Smooth muscle cell (in vitro differentiated cells): ENCODE results near the gene DYDC2. TPM values are rescaled to one million over a fixed set of nuclear protein-coding genes. Genes with fewer than 3 reads are reported as not detected.

ENCODE experiments used
- DNase-seq: peaks from one replicate; lab custom pipeline; 2025; ENCODE audit not compliant: unreplicated experiment; lab: John Stamatoyannopoulos, UW
- H2AFZ ChIP-seq: fragments of 200-600 bp; sonication (generic); 2 replicates; pipeline ENCODE4 v1.6.0; 2016; ENCODE audit warnings: antibody characterized with exemption, low read depth, mild to moderate bottlenecking
- H3F3A ChIP-seq: fragments of 200-600 bp; sonication (generic); 2 replicates; pipeline ENCODE4 v1.6.0; 2017; ENCODE audit warnings: antibody characterized with exemption, low read depth
- H3K27ac ChIP-seq: fragments of 200-600 bp; sonication (generic); 2 replicates; pipeline ENCODE4 v1.5.1; 2016; ENCODE audit warnings: low read depth, mild to moderate bottlenecking
- H3K27me3 ChIP-seq: fragments of 200-600 bp; sonication (generic); 2 replicates; pipeline ENCODE4 v1.6.1; 2016; ENCODE audit warnings: low read depth, mild to moderate bottlenecking
- H3K36me3 ChIP-seq: fragments of 200-600 bp; sonication (generic); 2 replicates; pipeline ENCODE4 v1.5.1; 2016; ENCODE audit warnings: low read depth
- H3K4me1 ChIP-seq: fragments of 200-600 bp; sonication (generic); 2 replicates; pipeline ENCODE4 v1.5.1; 2016; ENCODE audit warnings: low read depth
- H3K4me2 ChIP-seq: fragments of 200-600 bp; sonication (generic); 2 replicates; pipeline ENCODE4 v1.6.0; 2016; ENCODE audit warnings: mild to moderate bottlenecking
- H3K4me3 ChIP-seq: fragments of 200-600 bp; sonication (generic); 2 replicates; pipeline ENCODE4 v1.5.1; 2016; ENCODE audit warnings: mild to moderate bottlenecking
- H3K79me2 ChIP-seq: fragments of 200-600 bp; sonication (generic); 2 replicates; pipeline ENCODE4 v1.6.0; 2016; ENCODE audit warnings: low read depth, mild to moderate bottlenecking
- H3K9ac ChIP-seq: fragments of 200-600 bp; sonication (generic); 2 replicates; pipeline ENCODE4 v1.6.0; 2016; ENCODE audit warnings: low read depth
- H3K9me3 ChIP-seq: fragments of 200-600 bp; sonication (generic); replicated peaks from 2 replicates; pipeline ENCODE4 v1.5.1; 2016; ENCODE audit warnings: low read depth
- H4K20me1 ChIP-seq: fragments of 200-600 bp; sonication (generic); 2 replicates; pipeline ENCODE4 v1.6.0; 2016; ENCODE audit warnings: low read depth
- CTCF ChIP-seq: fragments of 200-600 bp; sonication (generic); IDR thresholded peaks from 2 replicates; pipeline ENCODE4 v1.5.1; 2017; ENCODE audit warnings: borderline replicate concordance, mild to moderate bottlenecking, antibody characterized with exemption; ENCODE audit not compliant: insufficient read depth, poor library complexity, severe bottlenecking
- WGBS: methylation state at CpG from one replicate; pipeline ENCODE4 v1.1.7; 2016; ENCODE audit warnings: low lambda C conversion rate; 5-methylcytosine and 5-hydroxymethylcytosine counted together
- polyA plus RNA-seq: library from polyadenylated mRNA; unstranded; fragments of >200 nt; fragmentation: Nextera tagmentation; extraction: Ambion mirVana; gene quantifications from 2 replicates; pipeline ENCODE4 v1.2.1, GENCODE V29; 2016
- total RNA-seq: library from RNA; depleted of rRNA; stranded (reverse); fragments of >200 nt; gene quantifications from 2 replicates; pipeline ENCODE4 v1.2.3, GENCODE V29; 2014

Gene DYDC2
- total and polyA plus RNA-seq, 2 experiments from 2014 or later, result not detected

GRCh38 chr10:80319318-80319717 is 37.3 kb upstream of the DYDC2 start:
- H3F3A ChIP-seq, result no peaks in the 10 kb centered on the region
- WGBS, result 91% methylated on average over 2 of the region's 2 CpGs

GRCh38 chr10:80319725-80320290 is 36.8 kb upstream of the DYDC2 start:
- Histone ChIP-seq H3K4me3 (no peak overlapping the region), H3K4me1 (peaks cover 16% of the 10 kb centered on the region), H3K79me2 (no peaks in the 10 kb centered on the region), H3K9me3 (no peaks in the 10 kb centered on the region), H3K27me3 (no peaks in the 10 kb centered on the region), H3K27ac (no peak overlapping the region), H4K20me1 (no peaks in the 10 kb centered on the region), H3K36me3 (no peaks in the 10 kb centered on the region), H3K9ac (no peak overlapping the region), H3K4me2 (no peak overlapping the region), H3F3A (no peaks in the 10 kb centered on the region), H2AFZ (no peak overlapping the region)
- DNase-seq, result no peak
- TF ChIP-seq CTCF, result no peak
- WGBS, result 89% methylated on average over 2 of the region's 2 CpGs

More at GRCh38 chr10:80319318-80319717, 37.3 kb upstream of the DYDC2 start:
- Histone ChIP-seq H3K9me3 (no peaks in the 10 kb centered on the region), H3K27ac (no peak overlapping the region), H3K4me1 (peaks cover 16% of the 10 kb centered on the region), H4K20me1 (no peaks in the 10 kb centered on the region), H3K9ac (no peak overlapping the region), H3K4me2 (no peak overlapping the region), H3K36me3 (no peaks in the 10 kb centered on the region), H2AFZ (no peak overlapping the region), H3K79me2 (no peaks in the 10 kb centered on the region), H3K4me3 (no peak overlapping the region), H3K27me3 (no peaks in the 10 kb centered on the region)
- no peak for TF ChIP-seq CTCF
- no peak for DNase-seq

DNA sequence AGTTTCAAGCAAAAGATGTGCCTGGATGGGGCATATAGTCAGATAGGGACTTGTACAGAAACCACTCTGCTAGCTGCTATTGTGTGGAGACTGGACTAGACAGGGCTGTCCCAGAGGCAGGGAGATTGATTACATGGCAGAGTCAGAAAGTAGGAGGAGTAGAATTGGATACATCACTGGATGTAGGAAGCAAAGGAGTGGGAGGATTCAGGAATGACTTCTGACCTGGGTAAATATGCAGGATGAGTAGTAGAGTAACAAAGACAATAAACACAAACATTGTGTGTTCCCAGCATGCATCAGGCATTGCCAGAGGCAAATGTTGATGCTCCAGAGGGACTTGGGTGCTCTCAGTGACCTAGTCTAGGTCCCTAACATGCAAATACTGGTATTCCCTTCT is 36.2 kb upstream of the DYDC2 start:
- Histone ChIP-seq H3K9ac (no peak overlapping the region), H4K20me1 (no peaks in the 10 kb centered on the region), H3K27me3 (no peaks in the 10 kb centered on the region), H3K9me3 (no peaks in the 10 kb centered on the region), H3K79me2 (no peaks in the 10 kb centered on the region), H3K36me3 (no peaks in the 10 kb centered on the region), H3K27ac (no peak overlapping the region), H3K4me3 (no peak overlapping the region), H2AFZ (no peak overlapping the region), H3K4me2 (no peak overlapping the region), H3F3A (no peaks in the 10 kb centered on the region), H3K4me1 (peaks cover 16% of the 10 kb centered on the region)
- no peak for DNase-seq
- TF ChIP-seq CTCF, result no peak

DNA sequence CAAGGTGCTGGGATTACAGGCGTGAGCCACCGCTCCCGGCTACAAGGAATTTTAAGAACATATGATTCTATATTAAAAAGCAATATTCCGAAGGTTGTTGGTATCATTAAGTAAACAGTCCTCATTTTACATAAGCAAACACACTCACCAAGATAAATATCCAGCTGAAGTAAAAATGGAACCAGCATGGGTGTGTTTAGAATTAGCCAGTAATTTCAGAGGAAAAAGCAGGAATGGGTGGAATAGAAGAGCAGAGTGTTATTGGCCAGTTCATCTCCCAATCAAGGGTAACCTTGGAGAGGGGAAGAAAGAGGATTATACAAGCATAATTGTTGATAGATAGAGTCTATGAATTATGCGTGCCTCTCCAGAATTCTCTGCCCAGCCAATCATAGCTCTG is 35.4 kb upstream of the DYDC2 start:
- H3K9me3 ChIP-seq, result no peaks in the 10 kb centered on the region
- no peak for DNase-seq
- no peaks in the 10 kb centered on the region for H4K20me1 ChIP-seq
- H3F3A ChIP-seq, result no peaks in the 10 kb centered on the region
- WGBS, result 95% methylated on average over 5 of the region's 5 CpGs
- no peak overlapping the region for H2AFZ ChIP-seq
- no peak overlapping the region for H3K27ac ChIP-seq
- no peak for TF ChIP-seq CTCF
- no peak overlapping the region for H3K4me2 ChIP-seq
- no peak overlapping the region for H3K9ac ChIP-seq
- H3K79me2 ChIP-seq, result no peaks in the 10 kb centered on the region
- H3K4me3 ChIP-seq, result no peak overlapping the region
- H3K4me1 ChIP-seq, result peaks cover 16% of the 10 kb centered on the region
- H3K36me3 ChIP-seq, result no peaks in the 10 kb centered on the region
- H3K27me3 ChIP-seq, result no peaks in the 10 kb centered on the region
